Heart left ventricle (tissue), 13 donors: Measurements from ENCODE around the gene RUNX1.

Source experiments
- CTCF ChIP-seq, 12 donors: fragments of 200-600 bp; sonication (generic) in 4 of 12; IDR thresholded peaks; one replicate each; pipeline versions ENCODE4 v1.5.0 to v1.8.0; 2018 to 2022; ENCODE audit warnings: antibody characterized with exemption in 12 of 12, mild to moderate bottlenecking in 5 of 12
- POLR2A ChIP-seq, 2 donors: fragments of 450-650 bp; IDR thresholded peaks; one replicate each; pipeline ENCODE4 v1.6.1; 2017; ENCODE audit warnings: antibody characterized with exemption in 2 of 2, mild to moderate bottlenecking in 2 of 2, moderate library complexity in 2 of 2
- donor health status: ischemic (EF 13 %, LVEDD 7.1; RV severe dilation, severe dysfunction).
- donor health status: DM: no; HTN: yes; CAD: no.
- donor health status: DM: no; HTN: no; CAD: no.
- donor health status: ischemic (EF 25% LVEDD 6.9; RV normal size, moderate dysfunction).
- donor health status: ischemic (EF 25% LVEDD 5.7; RV mildly dilated, moderate dysfunction).
- donor health status: ischemic (EF 35%, LVEDD 5.7; RV mildly dilated, moderate dysfunction).
- donor health status: nonischemic (EF 11% LVEDD 7.7; RV severe dilation, severe dysfunction).
- donor health status: DM: yes; HTN: yes; CAD: no.
- donor health status: PGD.
- donor health status: ischemic (EF 29% LVEDD 5.4; RV normal size, mild dysfunction).
- donor health status: nonischemic (EF 23%, LVEDD 6.1; RV moderate dilation, normal function).

DNA sequence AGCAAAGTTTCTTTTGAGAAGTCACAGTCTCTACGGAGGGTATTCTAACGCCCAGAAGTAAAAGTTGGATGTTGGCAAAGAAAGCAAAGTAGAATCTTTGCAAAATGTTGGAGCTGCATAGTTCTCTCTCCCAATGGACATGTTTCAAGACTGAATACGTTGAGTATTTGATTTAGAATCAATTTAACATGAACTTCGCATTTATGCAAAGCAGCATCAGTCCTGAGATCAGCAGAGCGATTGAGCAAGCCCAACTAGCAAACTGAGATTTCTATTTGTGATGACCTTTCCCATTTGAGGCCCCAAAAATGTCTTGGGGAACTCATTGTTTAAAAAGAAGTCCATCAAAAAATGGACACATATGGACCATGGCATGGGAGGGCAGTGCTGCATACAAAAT is 8.0 kb downstream of the RUNX1 start:
- no peak for TF ChIP-seq CTCF (IDR thresholded peaks at IDR 0.05)
- no peak for TF ChIP-seq POLR2A (IDR thresholded peaks at IDR 0.05)
